Tibial artery (tissue), 4 donors: ENCODE data around the gene F7.
A peak's percentile ranks its signal among the peaks of the same experiment; 100 is the strongest.

Experiments used
- DNase-seq, 2 donors: peaks; one replicate each; pipeline ENCODE4 v3.0.0-alpha.2; 2019
- H3K27ac ChIP-seq, 2 donors: fragments of 200-600 bp; sonication (generic) in 1 of 2; 1 replicate in 1 of 2; 2 replicates in 1 of 2; pipeline ENCODE4 v1.5.1; 2018 to 2019; ENCODE audit warnings: mild to moderate bottlenecking in 1 of 2
- H3K27me3 ChIP-seq, 2 donors: fragments of 200-600 bp; sonication (generic) in 1 of 2; one replicate each; pipeline versions ENCODE4 v1.5.1 to v1.6.0; 2016 to 2019
- H3K36me3 ChIP-seq, 3 donors: fragments of 200-600 bp; sonication (generic) in 2 of 3; one replicate each; pipeline ENCODE4 v1.5.1; 2016 to 2019; ENCODE audit warnings: mild to moderate bottlenecking in 2 of 3
- H3K4me1 ChIP-seq, 4 donors: fragments of 200-600 bp; sonication (generic) in 2 of 4; 1 replicate in 3 of 4; 2 replicates in 1 of 4; pipeline ENCODE4 v1.5.1; 2016 to 2019
- H3K4me3 ChIP-seq, 2 donors: fragments of 200-600 bp; sonication (generic) in 1 of 2; 1 replicate in 1 of 2; 2 replicates in 1 of 2; pipeline ENCODE4 v1.5.1; 2018 to 2019; ENCODE audit warnings: mild to moderate bottlenecking in 2 of 2
- H3K9me3 ChIP-seq, 3 donors: fragments of 200-600 bp; sonication (generic) in 1 of 3; one replicate each; pipeline ENCODE4 v1.5.1; 2016 to 2019
- CTCF ChIP-seq, 2 experiments: fragments of 200-600 bp in 1 of 2; fragments of 450-650 bp in 1 of 2; IDR thresholded peaks; one replicate each; pipeline ENCODE4 v1.5.1; 2017 to 2019; ENCODE audit warnings: antibody characterized with exemption in 2 of 2, mild to moderate bottlenecking in 1 of 2, moderate library complexity in 1 of 2
- intact Hi-C: fragments of 100-400 bp; cut with DNase I; formaldehyde crosslinking; loops from one replicate; pipeline ENCODE4 v1.15.0; 2023; ENCODE audit warnings: low total_unique reads

The F7 gene

GRCh38 chr13:113153810-113154748 lies 48.5 kb downstream of the F7 start:
- Histone ChIP-seq H3K27ac (peak overlapping the region; percentile 73 to 83), H3K9me3 (no peaks in the 10 kb centered on the region), H3K4me1 (peaks cover 0 to 19% (median 8%) of the 10 kb centered on the region in 4 donors), H3K27me3 (peaks cover 0 to 2% of the 10 kb centered on the region in 2 donors), H3K36me3 (no peaks in the 10 kb centered on the region), H3K4me3 (peak overlapping the region; percentile 48 to 57)
- no peak for TF ChIP-seq CTCF (IDR thresholded peaks at IDR 0.05)
- intact Hi-C loops: loop anchor here (10.0 kb wide), 2 partner anchors 51 to 119 kb away; partner anchors contain the start of genes CUL4A and PCID2
- DNase-seq: peak; percentile 80 to 89

GRCh38 chr13:113155201-113155600 lies 49.6 kb downstream of the F7 start:
- H3K4me3 ChIP-seq: no peak overlapping the region
- no peaks in the 10 kb centered on the region for H3K36me3 ChIP-seq
- intact Hi-C loops: loop anchor here (10.0 kb wide), 2 partner anchors 50 to 120 kb away; partner anchors contain the start of genes CUL4A and PCID2
- no peaks in the 10 kb centered on the region for H3K9me3 ChIP-seq
- DNase-seq: no peak
- H3K27me3 ChIP-seq: peaks cover 0 to 4% of the 10 kb centered on the region in 2 donors
- H3K27ac ChIP-seq: peak overlapping the region in 1 of 2 donors; percentile 54
- peaks cover 0 to 19% (median 8%) of the 10 kb centered on the region in 4 donors for H3K4me1 ChIP-seq
- no peak for TF ChIP-seq CTCF (IDR thresholded peaks at IDR 0.05)

- Histone ChIP-seq H3K9me3 (no peaks in the 10 kb centered on the region), H3K4me1 (peaks cover 0 to 19% (median 8%) of the 10 kb centered on the region in 4 donors), H3K27me3 (peaks cover 0 to 5% of the 10 kb centered on the region in 2 donors), H3K4me3 (no peak overlapping the region), H3K27ac (no peak overlapping the region), H3K36me3 (no peaks in the 10 kb centered on the region)
- DNase-seq: no peak
- TF ChIP-seq CTCF (IDR thresholded peaks at IDR 0.05): no peak
- intact Hi-C loops: loop anchor here (10.0 kb wide), 2 partner anchors 49 to 121 kb away; partner anchors contain the start of genes CUL4A and PCID2
Measured at GRCh38 chr13:113155982-113156655, 50.5 kb downstream of the F7 start.

- no peaks in the 10 kb centered on the region for H3K36me3 ChIP-seq
- no peaks in the 10 kb centered on the region for H3K9me3 ChIP-seq
- H3K27ac ChIP-seq: no peak overlapping the region
- no peak for TF ChIP-seq CTCF (IDR thresholded peaks at IDR 0.05)
- intact Hi-C loops: loop anchor here (10.0 kb wide), 2 partner anchors 47 to 123 kb away; partner anchors contain the start of genes CUL4A and PCID2
- no peak overlapping the region for H3K4me3 ChIP-seq
- DNase-seq: no peak
- H3K4me1 ChIP-seq: peaks cover 0 to 15% (median 8%) of the 10 kb centered on the region in 4 donors
- H3K27me3 ChIP-seq: peaks cover 0 to 9% of the 10 kb centered on the region in 2 donors
Measured at GRCh38 chr13:113157206-113157928, 51.8 kb downstream of the F7 start.
